GM12878 (cell line): Measurements from ENCODE around the gene CCDC9. TPM values are rescaled to one million over a fixed set of nuclear protein-coding genes. Genes with fewer than 3 reads are reported as not detected.

Source experiments
- BCL11A ChIP-seq: IDR thresholded peaks from 2 replicates; pipeline ENCODE4 v1.6.1; 2011; ENCODE audit warnings: low read depth, low read length
- BRCA1 ChIP-seq: IDR thresholded peaks from 2 replicates; pipeline ENCODE4 v1.6.1; 2011; ENCODE audit warnings: low read depth, low read length, improper control_type of control experiment
- CEBPZ ChIP-seq: fragments of 150-350 bp; IDR thresholded peaks from 2 replicates; pipeline ENCODE4 v1.6.1; 2016; ENCODE audit warnings: low read depth, low read length
- CTCF ChIP-seq, 3 experiments: IDR thresholded peaks in 2 of 3; conservative IDR thresholded peaks in 1 of 3; 2 replicates each; pipeline ENCODE4 v1.5.1; 2011; ENCODE audit warnings: low read depth in 3 of 3, low read length in 3 of 3, mild to moderate bottlenecking in 3 of 3, control low read depth in 2 of 3, moderate library complexity in 2 of 3, inconsistent platforms in 1 of 3, mixed read lengths in 1 of 3; ENCODE audit not compliant: control insufficient read depth in 2 of 3, insufficient read depth in 1 of 3; ENCODE audit errors: extremely low read depth in 1 of 3
- CUX1 ChIP-seq: IDR thresholded peaks from 2 replicates; pipeline ENCODE4 v1.6.1; 2012; ENCODE audit warnings: improper control_type of control experiment, low read depth, low read length; ENCODE audit not compliant: insufficient replicate concordance
- HCFC1 ChIP-seq: fragments of 150-350 bp; IDR thresholded peaks from 2 replicates; pipeline ENCODE4 v1.6.1; 2014; ENCODE audit warnings: low read length
- HDAC2 ChIP-seq: fragments of 200-600 bp; sonication (generic); IDR thresholded peaks from 2 replicates; pipeline ENCODE4 v1.6.1; 2017
- HSF1 ChIP-seq: fragments of 150-350 bp; IDR thresholded peaks from 2 replicates; pipeline ENCODE4 v1.6.1; 2014; ENCODE audit warnings: mild to moderate bottlenecking, low read depth, low read length
- IKZF2 ChIP-seq, 2 experiments: fragments of 450-650 bp; IDR thresholded peaks; 2 replicates each; pipeline ENCODE4 v1.6.1; 2017; ENCODE audit warnings: mild to moderate bottlenecking in 2 of 2, moderate library complexity in 2 of 2
- MYB ChIP-seq: fragments of 150-350 bp; IDR thresholded peaks from 2 replicates; pipeline ENCODE4 v1.6.1; 2014; ENCODE audit warnings: mild to moderate bottlenecking, low read depth, low read length, borderline replicate concordance
- NR2C1 ChIP-seq: fragments of 450-650 bp; IDR thresholded peaks from 2 replicates; pipeline ENCODE4 v1.6.1; 2017; ENCODE audit warnings: antibody characterized with exemption, mild to moderate bottlenecking, moderate library complexity
- NRF1 ChIP-seq: conservative IDR thresholded peaks from 2 replicates; pipeline ENCODE4 v1.6.1; 2011; ENCODE audit warnings: mild to moderate bottlenecking, low read depth, low read length, improper control_type of control experiment
- RCOR1 ChIP-seq: conservative IDR thresholded peaks from 2 replicates; pipeline ENCODE4 v1.6.1; 2012; ENCODE audit warnings: low read depth, low read length, improper control_type of control experiment
- RELA ChIP-seq: fragments of 450-650 bp; IDR thresholded peaks from 2 replicates; pipeline ENCODE4 v1.8.0; 2014; ENCODE audit warnings: borderline replicate concordance; ENCODE audit not compliant: partially characterized antibody
- SREBF2 ChIP-seq: IDR thresholded peaks from 2 replicates; pipeline ENCODE4 v1.6.1; 2012; ENCODE audit warnings: mild to moderate bottlenecking, low read length
- STAT3 ChIP-seq: IDR thresholded peaks from 2 replicates; pipeline ENCODE4 v1.6.1; 2011; ENCODE audit warnings: low read depth, low read length, improper control_type of control experiment
- TAF1 ChIP-seq: IDR thresholded peaks from 2 replicates; pipeline ENCODE4 v1.6.1; 2011; ENCODE audit warnings: mild to moderate bottlenecking, low read depth, low read length, borderline replicate concordance
- TCF7 ChIP-seq: IDR thresholded peaks from 2 replicates; pipeline ENCODE4 v1.6.1; 2014; ENCODE audit warnings: antibody characterized with exemption, borderline replicate concordance
- polyA plus RNA-seq, 11 experiments: library from polyadenylated mRNA; depleted of rRNA in 4 of 11; unstranded in 6 of 11; stranded (reverse) in 5 of 11; fragments of >200 nt; fragmentation: Nextera tagmentation in 4 of 11; fragmentation: Illumina TruSeq in 1 of 11; extraction: Ambion mirVana in 4 of 11; extraction: Trizol in 1 of 11; gene quantifications; 1 replicate in 1 of 11; 2 replicates in 10 of 11; pipeline versions ENCODE4 v1.2.1 to v1.2.3, GENCODE V29; 2011 to 2016; ENCODE audit warnings: inconsistent platforms in 2 of 11, missing spikeins in 2 of 11, low read depth in 1 of 11
- total RNA-seq, 4 experiments: library from RNA; depleted of rRNA in 3 of 4; stranded (reverse); fragments of >200 nt in 3 of 4; fragmentation: Illumina TruSeq in 1 of 4; extraction: Trizol in 1 of 4; gene quantifications; 2 replicates each; pipeline versions ENCODE4 v1.2.1 to v1.2.3, GENCODE V29; 2013 to 2021

CCDC9 gene
- total and polyA plus RNA-seq, 10 of the 15 experiments (the other 5 are each of a cell fraction or from before 2014, with no cell fraction given): 0.18 to 17.5 (median 7.1) TPM; not detected in 1

GRCh38 chr19:47230054-47230920 lies 26.0 kb upstream of the CCDC9 start (continued):
- TF ChIP-seq TAF1 (no peak), HSF1 (no peak), CEBPZ (no peak), TCF7 (no peak), CTCF (IDR thresholded peaks at IDR 0.05 in 2 of 3, conservative IDR thresholded peaks at IDR 0.05 in 1 of 3; ENCODE audit: control insufficient read depth in 2 of 3, extremely low read depth in 1 of 3, insufficient read depth in 1 of 3, low read depth in 3 of 3, low read length in 3 of 3) (peak; percentile 70 to 88 (median 76)), NR2C1 (0 out of 2 replicates have a peak, but pooled peaks have one; percentile 20), CUX1 (no peak), BCL11A (no peak), STAT3 (no peak), SREBF2 (no peak), MYB (no peak), RELA (no peak), HCFC1 (no peak), IKZF2 (IDR thresholded peaks at IDR 0.05) (no peak), NRF1 (no peak), RCOR1 (no peak), BRCA1 (no peak), HDAC2 (no peak)
